HG03159 (cell line): Measurements from ENCODE around the gene PIERCE2.
"Not testable (repeated sequence)": the region's sequence is repeated elsewhere in the genome, so short reads cannot be mapped to it uniquely, and the experiment has no call there.

Experiments used
- ATAC-seq: cut with Tn5 transposase; IDR thresholded peaks from one replicate; pipeline ENCODE4 v1.9.1; 2021; ENCODE audit warnings: mild to moderate bottlenecking, moderate library complexity; ENCODE audit not compliant: unreplicated experiment

The PIERCE2 gene, protein sequence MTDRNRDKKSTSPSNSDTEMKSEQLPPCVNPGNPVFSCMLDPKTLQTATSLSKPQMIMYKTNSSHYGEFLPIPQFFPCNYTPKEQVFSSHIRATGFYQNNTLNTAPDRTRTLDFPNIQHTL

DNA sequence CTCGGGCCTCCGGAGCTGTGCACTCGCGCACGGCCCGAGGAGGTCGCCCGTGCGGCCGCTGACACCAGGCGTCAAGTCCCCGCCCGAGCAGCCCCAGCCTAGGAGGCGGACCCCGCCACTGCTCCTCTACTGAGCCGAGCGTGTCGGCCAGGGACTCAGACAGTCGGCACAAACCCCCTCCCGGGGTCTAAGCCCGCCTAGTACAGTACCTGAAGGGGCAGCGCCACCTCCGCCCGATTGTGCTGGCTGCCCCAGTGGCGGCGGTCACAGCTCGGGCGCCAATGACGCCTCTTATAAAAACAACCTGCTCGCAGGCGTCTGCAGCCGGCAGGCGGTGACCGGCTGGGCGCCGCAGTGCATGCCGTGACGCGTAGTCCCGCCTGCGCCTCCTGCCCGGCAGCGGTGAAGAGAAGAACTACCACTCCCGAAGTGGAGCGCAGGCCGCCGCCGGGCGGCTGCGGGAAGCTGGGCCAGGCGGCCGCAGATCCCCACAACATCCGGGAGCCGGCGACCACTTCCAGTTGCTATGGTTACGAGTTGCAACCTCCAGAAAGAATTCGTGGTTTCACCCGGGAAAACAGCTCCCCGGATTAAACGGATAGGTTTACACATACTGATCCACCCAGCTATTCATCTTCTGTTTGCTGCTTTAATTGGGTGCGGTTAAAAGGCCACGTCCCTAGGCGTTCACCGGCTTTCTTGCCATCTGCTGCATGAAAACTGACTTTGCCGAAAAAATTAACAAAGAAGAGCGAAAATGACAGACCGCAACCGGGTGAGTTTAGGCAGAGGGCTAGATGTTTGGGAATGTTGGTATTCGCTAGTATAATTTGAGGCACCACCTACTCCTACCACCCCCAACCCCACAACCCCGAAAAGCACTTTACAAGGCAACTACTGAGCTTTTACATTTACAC is at the start of gene PIERCE2, which contains the start of gene CCPG1:
PIERCE2 (plus strand) TSS at position 484 of the 917 bp plus-strand sequence; CDS start at position 758, 274 bp downstream.
CCPG1 (minus strand) TSS at position 348 of the 917 bp plus-strand sequence. CDS start 18,935 bp downstream, outside the sequence.
- ATAC-seq: peak; percentile 90

DNA sequence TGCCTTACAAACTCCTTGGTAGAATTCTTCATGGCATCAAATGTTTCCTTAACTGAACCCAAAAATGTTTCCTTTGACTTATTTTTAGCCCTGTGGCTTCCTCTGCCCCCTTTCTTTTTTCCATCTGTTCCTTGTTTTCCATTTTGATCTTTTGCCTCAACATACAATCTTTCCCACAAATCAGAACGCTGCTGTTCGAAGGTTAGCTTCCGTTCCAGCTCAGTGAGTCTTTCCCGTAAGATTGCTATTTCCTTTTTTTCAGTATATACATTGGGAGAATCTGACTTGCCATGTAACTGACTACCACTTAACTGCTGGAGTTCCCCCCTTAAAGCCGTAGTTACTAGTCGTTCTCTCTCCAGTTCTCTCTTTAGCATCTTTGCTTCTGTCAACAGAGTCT is 48.0 kb upstream of the PIERCE2 start:
- ATAC-seq: no peak

DNA sequence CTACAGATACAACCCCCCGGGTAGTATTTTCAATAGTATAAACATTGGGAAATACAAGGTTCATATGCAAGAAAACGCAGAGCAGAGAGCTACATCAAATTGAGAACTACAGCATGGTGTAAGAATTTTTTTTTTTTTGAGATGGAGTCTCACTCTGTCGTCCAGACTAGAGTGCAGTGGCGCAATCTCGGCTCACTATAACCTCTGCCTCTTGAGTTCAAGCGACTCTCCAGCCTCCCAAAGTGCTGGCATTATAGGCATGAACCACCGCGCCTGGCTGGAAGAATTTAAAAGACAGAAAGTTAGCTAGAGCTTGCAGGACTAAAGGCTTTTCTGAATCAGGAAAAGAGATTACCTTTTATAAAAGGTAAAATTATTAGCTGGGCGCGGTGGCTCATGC is 47.2 kb upstream of the PIERCE2 start:
- no peak for ATAC-seq

DNA sequence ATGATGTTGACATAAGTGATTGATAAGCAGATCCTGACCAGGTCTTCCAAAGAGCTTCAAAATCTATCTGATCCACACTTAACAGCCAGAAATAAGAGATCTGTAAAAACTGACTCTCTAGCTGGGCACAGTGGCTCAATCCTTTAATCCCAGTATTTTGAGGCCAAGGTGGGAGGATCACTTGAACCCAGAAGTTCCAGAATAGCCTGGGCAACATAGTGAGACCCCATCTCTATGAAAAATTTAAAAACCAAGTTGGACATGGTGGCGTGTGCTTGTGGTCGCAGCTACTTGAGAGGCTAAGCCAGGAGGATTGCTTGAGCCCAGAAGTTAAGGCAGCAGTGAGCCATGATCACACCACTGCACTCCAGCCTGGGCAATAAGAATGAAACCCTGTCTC is 45.7 kb upstream of the PIERCE2 start:
- no peak for ATAC-seq

DNA sequence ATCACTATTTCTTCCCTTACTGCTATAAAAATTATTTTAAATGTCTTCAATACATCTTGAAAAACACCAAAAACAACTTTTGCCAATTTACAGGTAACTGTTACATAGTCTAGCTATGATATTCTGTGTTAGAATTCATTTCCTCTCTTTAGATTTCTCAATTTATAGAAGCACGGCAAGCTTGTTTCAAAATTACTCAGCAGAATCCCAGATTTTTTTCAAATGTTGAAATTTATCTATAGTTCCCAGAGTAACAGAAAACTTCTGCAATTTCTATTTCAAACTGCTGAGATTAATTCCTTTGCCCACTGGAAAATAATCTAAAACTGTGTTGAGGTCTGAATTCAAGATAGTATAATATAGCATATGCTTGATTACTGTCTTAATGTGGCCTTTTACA is 41.3 kb upstream of the PIERCE2 start:
- no peak for ATAC-seq

DNA sequence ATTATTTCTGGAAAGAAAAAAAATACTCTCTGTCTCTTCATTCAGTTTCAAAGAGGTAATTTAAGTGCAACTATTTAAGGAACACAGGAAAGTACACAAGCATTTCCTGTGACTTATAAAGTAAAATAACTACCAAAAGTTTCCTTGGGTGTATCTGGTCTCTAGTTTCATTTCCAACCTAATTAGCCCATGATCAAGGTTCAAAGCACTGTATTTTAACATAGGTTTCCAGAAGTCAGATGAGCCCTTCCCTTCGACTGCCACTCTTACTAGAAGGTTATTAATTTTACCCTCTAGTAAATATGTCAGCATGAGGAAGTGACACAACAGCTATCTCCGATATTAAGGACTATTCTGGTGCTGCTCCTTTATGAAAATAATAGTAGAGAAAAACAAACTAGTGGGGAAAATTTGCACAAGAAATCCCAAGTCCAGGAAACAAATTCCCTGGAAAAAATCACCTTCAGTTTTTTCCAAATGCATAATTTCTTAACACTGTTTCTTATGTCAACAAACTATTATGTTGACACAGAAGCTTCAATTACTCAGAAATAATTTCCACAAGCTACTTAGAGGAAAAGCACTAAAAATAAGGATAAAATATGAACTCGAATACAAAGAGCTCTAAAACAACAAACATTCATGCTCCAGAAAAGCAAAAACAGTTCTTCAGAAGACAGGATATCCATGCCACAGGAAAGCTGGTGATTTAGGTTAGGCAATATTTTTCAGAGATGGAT is 35.4 kb upstream of the PIERCE2 start:
- no peak for ATAC-seq

DNA sequence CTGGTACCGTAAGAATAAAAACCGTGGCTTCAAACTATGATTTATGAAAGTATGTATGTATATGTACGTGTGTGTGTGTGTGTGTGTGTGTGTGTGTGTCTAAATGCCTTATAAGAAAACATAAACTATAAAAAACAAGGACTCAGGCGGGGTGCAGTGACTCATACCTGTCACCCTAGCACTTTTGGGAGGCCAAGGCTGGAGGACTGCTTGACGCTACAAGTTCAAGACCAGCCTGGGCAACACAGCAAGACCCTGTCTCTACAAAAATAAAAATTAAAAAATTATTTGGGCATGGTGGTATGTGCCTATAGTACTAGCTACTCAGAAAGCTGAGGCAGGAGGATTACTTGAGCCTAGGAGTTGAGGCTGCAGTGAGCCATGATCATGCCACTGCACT is 29.2 kb upstream of the PIERCE2 start:
- ATAC-seq: no peak

DNA sequence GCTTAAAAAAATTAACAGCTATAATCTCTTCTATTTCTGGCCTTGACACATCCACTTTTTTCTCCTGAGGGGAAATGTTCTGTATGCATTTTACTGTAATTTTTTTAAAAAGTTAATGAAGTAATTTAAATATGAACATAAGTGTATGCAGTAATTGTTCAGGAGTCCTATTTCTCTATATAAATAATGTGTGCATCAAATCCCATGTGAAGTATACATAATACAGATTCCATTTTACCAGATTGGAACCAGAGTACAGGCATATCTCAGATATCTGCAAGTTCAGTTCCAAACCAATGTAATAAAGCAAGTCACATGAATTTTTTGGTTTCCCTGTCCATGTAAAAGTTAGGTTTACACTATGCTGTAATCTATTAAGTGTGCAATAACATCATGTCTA is 26.7 kb upstream of the PIERCE2 start:
- ATAC-seq: no peak

DNA sequence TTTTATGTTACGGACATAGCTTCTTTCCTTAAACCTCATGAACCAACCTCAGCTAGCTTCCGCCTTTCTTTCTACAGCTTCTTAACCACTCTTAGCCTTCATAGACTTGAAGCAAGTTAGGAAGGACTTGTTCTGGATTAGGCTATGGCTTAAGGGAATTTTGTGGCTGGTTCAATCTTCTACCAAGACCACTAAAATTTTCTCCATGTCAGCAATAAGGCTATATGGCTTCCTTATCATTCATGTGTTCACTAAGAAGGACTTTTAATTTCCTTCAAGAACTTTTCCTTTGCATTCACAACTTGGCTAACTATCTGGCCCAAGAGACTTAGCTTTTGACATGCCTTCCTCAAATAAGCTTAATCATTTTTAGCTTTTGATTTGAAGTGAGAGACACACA is 24.6 kb upstream of the PIERCE2 start:
- no peak for ATAC-seq

DNA sequence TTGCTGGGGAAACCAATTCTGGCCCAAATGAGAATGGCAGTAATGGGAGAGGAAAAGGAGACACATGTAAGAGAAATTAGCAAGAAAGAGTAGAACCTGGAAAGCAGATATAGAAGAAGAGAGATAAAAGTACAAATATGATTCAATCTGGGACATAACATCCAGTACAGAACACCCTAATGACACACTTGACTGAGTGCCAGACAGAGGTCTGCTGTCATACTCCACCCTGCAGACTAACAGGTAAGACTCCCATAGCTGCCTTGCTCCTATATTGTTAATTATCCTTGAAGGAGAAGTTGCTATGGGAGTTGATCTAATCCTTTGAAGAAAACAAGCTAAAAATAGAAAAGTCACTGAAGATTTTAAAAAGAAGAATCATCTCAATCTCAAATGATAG is 21.3 kb upstream of the PIERCE2 start:
- no peak for ATAC-seq

DNA sequence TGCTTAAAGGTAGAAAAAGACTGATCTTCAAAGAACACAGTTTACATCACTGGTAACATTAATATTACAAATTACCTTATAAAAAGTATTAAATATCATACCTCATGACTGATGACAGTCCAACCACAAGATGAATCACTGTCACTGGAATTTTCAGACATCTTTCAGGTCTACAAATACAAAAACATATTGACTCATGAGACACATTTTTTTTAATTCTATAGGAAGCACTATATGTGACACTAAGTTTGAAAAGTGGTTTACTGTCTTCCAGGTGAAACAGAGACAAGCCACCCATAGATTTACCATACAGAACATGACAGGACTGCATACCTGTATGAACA is 19.1 kb upstream of the PIERCE2 start:
- no peak for ATAC-seq

DNA sequence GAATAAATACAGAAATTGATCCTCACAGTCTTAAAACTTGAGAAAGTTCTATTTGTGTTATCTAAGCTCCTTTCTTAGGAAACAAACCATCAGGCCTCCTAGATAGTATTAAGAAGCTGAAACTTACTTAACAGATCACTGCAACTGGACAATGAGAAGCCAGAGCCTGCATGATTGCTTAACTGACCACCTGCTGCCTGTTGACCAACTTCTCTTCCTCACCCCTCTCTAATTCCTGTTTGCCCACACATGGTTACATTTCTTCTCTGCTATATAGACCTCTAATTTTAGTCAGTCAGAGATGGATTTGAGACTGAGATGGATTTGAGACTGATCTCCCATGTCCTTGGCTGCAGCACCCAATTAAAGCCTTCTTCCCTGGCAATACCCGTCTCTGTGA is 13.6 kb upstream of the PIERCE2 start:
- ATAC-seq: no peak

DNA sequence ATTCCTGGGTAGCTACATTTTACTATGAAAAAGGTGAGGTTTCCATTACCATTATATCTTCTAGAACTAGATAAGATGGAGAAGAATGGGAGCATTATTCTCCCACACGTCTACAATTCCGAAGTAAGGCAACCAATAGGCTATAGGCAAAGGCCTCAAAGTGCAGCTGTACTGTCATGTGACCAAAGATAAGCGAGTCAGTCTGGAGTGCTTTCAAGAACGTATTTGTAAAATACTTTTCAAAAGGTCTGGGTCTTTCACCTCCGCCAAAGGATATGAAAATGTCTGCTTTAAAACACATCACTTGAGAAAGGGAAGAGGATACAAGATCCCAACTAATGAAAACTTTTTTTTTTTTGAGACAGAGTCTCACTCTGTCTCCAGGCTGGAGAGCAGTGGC is 10.1 kb upstream of the PIERCE2 start:
- ATAC-seq: no peak

DNA sequence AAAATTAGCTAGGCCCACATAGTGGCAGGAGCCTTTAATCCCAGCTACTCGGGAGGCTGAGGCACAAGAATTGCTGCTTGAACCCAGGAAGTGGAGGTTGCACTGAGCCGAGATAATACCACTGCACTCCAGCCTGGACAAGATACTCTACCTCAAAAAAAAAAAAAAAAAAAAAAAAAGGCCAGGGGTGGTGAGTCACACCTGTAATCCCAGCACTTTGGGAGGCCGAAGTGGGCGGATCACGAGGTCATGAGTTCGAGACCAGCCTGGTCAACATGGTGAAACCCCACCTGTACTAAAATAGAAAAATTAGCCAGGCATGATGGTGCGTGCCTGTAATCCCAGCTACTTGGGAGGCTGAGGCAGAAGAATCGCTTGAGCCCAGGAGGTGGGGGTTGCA is 8.2 kb upstream of the PIERCE2 start:
- ATAC-seq: not testable (repeated sequence)

DNA sequence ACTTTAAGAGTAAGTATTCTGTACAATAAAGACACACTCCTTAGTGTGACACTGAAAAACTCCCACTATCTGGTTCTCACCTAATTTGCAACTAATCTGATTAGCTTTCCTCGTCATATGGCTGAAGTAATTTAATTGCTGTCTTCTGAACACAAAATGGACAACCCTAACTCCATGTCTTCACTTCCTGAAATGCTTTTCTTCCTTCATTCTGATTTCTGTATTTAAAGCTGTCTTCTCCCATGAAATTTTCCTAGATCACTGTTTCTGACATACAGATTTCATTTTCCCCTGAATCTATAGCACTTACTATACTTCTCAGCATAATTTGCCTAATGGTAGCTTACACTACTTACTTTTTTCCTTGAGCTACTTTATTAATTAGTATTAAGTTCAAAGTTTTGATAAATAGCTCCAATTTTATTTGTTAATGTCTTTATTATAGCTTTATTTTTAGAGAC is 6.5 kb upstream of the PIERCE2 start:
- no peak for ATAC-seq

DNA sequence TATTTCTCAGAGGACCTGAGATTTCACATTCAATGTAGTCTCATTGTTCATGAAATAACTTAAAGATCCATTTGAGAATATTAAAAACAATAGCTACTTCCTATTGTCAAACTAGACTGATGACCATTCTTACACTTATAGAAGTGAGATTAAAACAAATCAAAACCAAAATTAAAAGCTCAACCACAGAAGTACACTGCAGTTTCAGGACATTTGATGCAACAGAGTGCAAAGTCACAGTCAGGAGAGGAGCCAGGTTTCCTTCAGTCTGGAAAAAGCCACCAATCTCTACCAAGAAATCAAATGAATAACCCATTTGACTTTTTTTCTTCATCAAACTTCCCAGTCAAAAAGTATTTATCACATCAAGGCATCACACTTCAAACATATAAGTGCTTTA is 5.6 kb upstream of the PIERCE2 start:
- peak; percentile 52 for ATAC-seq

DNA sequence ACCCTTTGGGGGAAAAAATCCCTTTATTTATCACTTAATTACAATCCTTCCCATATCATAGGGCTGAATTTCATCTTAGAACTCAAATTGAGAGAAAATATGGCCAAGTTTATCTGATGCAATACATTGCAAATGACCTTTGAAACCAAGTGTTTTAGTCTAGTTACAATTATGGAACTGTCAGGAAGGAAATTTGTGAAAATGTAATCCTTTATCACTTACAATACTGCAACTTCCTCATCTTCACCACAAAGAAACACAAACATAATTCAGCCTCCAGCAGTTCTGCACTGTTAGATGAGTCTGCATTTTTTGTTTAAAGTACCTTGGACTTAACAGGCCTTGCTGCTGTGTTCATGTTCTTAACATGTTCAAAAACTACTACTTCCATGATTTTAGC is 4.8 kb upstream of the PIERCE2 start:
- ATAC-seq: no peak

DNA sequence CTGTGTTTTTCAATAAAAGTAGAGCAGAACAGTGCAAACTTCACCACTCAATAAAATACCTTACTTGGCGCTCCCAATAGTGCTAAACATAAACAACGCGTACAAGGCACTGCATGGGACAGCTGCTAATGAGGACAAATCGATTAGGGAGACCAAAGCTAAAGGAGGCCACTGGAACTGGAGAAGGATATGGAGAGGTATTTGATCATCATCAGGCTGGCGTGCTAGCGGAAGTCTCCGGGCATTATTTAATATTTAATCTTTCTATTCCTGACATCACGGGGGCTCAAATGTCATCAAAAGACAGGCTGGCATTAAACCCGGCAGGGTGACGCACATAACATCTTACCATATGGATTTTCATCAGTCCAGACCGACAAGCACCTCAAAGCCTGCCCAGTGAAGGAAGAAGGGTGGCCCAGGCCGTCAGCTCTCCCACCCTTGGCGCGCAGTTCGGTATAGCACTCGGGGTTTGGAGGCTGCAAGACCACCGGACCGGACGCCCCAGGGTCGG is 740 bp upstream of the PIERCE2 start:
- peak; percentile 17 for ATAC-seq

DNA sequence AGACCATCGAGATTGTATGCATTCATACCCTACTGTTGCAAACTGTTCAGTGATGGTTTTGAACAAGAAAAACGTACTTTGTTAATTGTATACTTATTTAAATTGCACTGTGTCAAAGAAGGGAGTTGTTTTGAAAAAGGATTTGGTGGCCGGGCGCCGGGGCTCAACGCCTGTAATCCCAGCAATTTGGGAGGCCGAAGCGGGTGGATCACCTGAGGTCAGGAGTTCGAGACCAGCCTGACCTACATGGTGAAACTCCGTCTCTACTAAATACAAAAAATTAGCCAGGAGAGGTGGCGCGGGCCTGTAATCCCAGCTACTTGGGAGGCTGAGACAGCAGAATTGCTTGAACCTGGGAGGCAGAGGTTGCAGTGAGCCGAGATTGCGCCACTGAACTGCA is 681 bp downstream of the PIERCE2 start:
- not testable (repeated sequence) for ATAC-seq

DNA sequence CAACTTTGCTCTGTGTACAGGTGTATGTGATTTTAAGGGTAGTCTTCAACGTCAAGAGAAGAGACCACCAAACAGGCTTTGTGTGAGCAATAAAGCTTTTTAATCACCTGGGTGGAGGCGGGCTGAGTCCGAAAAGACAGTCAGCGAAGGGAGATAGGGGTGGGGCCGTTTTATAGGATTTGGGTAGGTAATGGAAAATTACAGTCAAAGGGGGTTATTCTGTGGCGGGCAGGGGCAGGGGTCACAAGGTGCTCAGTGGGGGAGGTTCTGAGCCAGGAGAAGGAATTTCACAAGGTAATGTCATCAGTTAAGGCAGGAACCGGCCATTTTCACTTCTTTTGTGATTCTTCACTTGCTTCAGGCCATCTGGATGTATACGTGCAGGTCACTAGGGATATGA is 9.4 kb downstream of the PIERCE2 start:
- ATAC-seq: not testable (repeated sequence)

DNA sequence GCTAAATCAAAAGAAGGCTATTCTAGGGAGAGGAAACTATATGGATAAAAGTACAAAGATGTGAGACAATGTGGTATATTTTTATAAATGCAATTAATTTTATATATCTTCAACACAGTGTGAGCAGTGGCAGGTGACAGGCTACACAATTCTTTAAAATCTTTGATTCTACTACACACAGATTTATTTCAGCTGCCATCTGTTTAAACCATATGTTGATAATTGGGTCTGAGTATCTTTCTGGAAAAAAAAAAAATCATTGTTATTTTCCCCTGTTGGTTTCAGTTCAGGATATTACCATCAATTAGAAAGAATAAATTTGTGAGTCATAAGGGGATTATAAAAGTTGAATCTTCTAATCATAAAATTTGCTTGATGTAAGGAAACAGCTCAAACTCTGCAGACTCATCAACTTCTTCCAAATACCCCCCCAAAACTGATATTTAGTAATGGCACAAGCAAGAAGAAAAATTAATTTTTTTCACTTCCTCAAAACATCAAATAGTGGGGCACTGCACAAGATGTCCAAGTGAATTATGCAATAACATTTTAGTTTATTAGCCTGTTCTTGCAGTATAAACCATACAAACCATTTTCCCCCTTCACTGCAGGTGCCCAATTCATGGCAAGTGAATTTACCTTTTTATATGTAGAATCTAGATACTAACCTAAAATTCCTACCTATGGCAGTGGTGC is 12.0 kb downstream of the PIERCE2 start:
- no peak for ATAC-seq
